ENCODE results near the gene PRKD2. TPM values are rescaled to one million over a fixed set of nuclear protein-coding genes. Genes with fewer than 3 reads are reported as not detected.
"Not testable (repeated sequence)": the region's sequence is repeated elsewhere in the genome, so short reads cannot be mapped to it uniquely, and the experiment has no call there.

Gene PRKD2
- total RNA-seq, 2 donors from 2014 or later, result 112 to 122 TPM

GRCh38 chr19:46718157-46718933, 1.4 kb upstream of the PRKD2 start:
- peak overlapping the region; percentile 97 for H3K4me3 Mint-ChIP-seq
- ATAC-seq, result peak; percentile 52
- no peaks in the 10 kb centered on the region for H3K9me3 ChIP-seq (ENCODE audit: control insufficient read depth, low read length, poor library complexity, severe bottlenecking)
- H3K4me1 Mint-ChIP-seq, result peaks cover 51% of the 10 kb centered on the region
- peak; percentile 29 to 52 (median 47) for DNase-seq
- H3K27ac Mint-ChIP-seq, result peak overlapping the region; percentile 94
- peaks cover 2% of the 10 kb centered on the region for H3K36me3 Mint-ChIP-seq (ENCODE audit: low read depth)
- no peaks in the 10 kb centered on the region for H3K27me3 Mint-ChIP-seq

GRCh38 chr19:46717716-46718143, 816 bp upstream of the PRKD2 start:
- DNase-seq (no peak), ATAC-seq (peak; percentile 23)
- peak overlapping the region; percentile 94 for H3K27ac Mint-ChIP-seq
- H3K9me3 ChIP-seq (ENCODE audit: control insufficient read depth, low read length, poor library complexity, severe bottlenecking), result no peaks in the 10 kb centered on the region
- H3K4me1 Mint-ChIP-seq, result peaks cover 51% of the 10 kb centered on the region
- H3K4me3 Mint-ChIP-seq, result peak overlapping the region; percentile 97
- peaks cover 2% of the 10 kb centered on the region for H3K36me3 Mint-ChIP-seq (ENCODE audit: low read depth)
- no peaks in the 10 kb centered on the region for H3K27me3 Mint-ChIP-seq

- no peak for DNase-seq
- Mint-ChIP-seq H3K27me3 (no peaks in the 10 kb centered on the region), H3K4me1 (peaks cover 48% of the 10 kb centered on the region), H3K36me3 (ENCODE audit: low read depth) (no peaks in the 10 kb centered on the region), H3K4me3 (peak overlapping the region; percentile 97), H3K27ac (peak overlapping the region; percentile 94)
- no peaks in the 10 kb centered on the region for H3K9me3 ChIP-seq (ENCODE audit: control insufficient read depth, low read length, poor library complexity, severe bottlenecking)
- ATAC-seq, result no peak
These were observed 261 bp downstream of the PRKD2 start for GRCh38 chr19:46716672-46717033.

GRCh38 chr19:46715975-46716671, 791 bp downstream of the PRKD2 start:
- no peaks in the 10 kb centered on the region for H3K27me3 Mint-ChIP-seq
- no peaks in the 10 kb centered on the region for H3K36me3 Mint-ChIP-seq (ENCODE audit: low read depth)
- H3K27ac Mint-ChIP-seq, result peak overlapping the region; percentile 94
- H3K4me3 Mint-ChIP-seq, result peak overlapping the region; percentile 97
- DNase-seq, result no peak
- H3K4me1 Mint-ChIP-seq, result peaks cover 48% of the 10 kb centered on the region
- ATAC-seq, result no peak
- no peaks in the 10 kb centered on the region for H3K9me3 ChIP-seq (ENCODE audit: control insufficient read depth, low read length, poor library complexity, severe bottlenecking)

GRCh38 chr19:46715620-46715974, 1.3 kb downstream of the PRKD2 start:
- Mint-ChIP-seq H3K27ac (peak overlapping the region; percentile 94), H3K4me1 (peaks cover 44% of the 10 kb centered on the region), H3K4me3 (peak overlapping the region; percentile 97), H3K36me3 (ENCODE audit: low read depth) (peaks cover 2% of the 10 kb centered on the region), H3K27me3 (no peaks in the 10 kb centered on the region)
- DNase-seq, result no peak
- no peak for ATAC-seq
- no peaks in the 10 kb centered on the region for H3K9me3 ChIP-seq (ENCODE audit: control insufficient read depth, low read length, poor library complexity, severe bottlenecking)

- Mint-ChIP-seq H3K27ac (peak overlapping the region; percentile 94), H3K4me3 (peak overlapping the region; percentile 97), H3K36me3 (ENCODE audit: low read depth) (peaks cover 2% of the 10 kb centered on the region), H3K27me3 (no peaks in the 10 kb centered on the region), H3K4me1 (peaks cover 42% of the 10 kb centered on the region)
- ATAC-seq, result peak; percentile 57
- DNase-seq, result peak in 1 of 3 donors; percentile 41
- no peaks in the 10 kb centered on the region for H3K9me3 ChIP-seq (ENCODE audit: control insufficient read depth, low read length, poor library complexity, severe bottlenecking)
These were observed 2.3 kb downstream of the PRKD2 start for GRCh38 chr19:46714444-46715106.

GRCh38 chr19:46713781-46714443, 3.0 kb downstream of the PRKD2 start:
- Mint-ChIP-seq H3K4me3 (peak overlapping the region; percentile 97), H3K36me3 (ENCODE audit: low read depth) (peaks cover 2% of the 10 kb centered on the region), H3K27ac (peak overlapping the region; percentile 94), H3K27me3 (no peaks in the 10 kb centered on the region), H3K4me1 (peaks cover 36% of the 10 kb centered on the region)
- H3K9me3 ChIP-seq (ENCODE audit: control insufficient read depth, low read length, poor library complexity, severe bottlenecking), result no peaks in the 10 kb centered on the region
- ATAC-seq (peak; percentile 66), DNase-seq (peak; percentile 54 to 74 (median 69))

GRCh38 chr19:46712768-46713338, 4.1 kb downstream of the PRKD2 start:
- Mint-ChIP-seq H3K4me3 (peak overlapping the region; percentile 97), H3K4me1 (peaks cover 26% of the 10 kb centered on the region), H3K27ac (peak overlapping the region; percentile 94)
- not testable (repeated sequence) for H3K36me3 Mint-ChIP-seq (ENCODE audit: low read depth); DNase-seq; ATAC-seq; H3K27me3 Mint-ChIP-seq; H3K9me3 ChIP-seq (ENCODE audit: control insufficient read depth, low read length, poor library complexity, severe bottlenecking)

GRCh38 chr19:46710687-46711086, 6.2 kb downstream of the PRKD2 start:
- H3K27ac Mint-ChIP-seq, result no peak overlapping the region
- H3K27me3 Mint-ChIP-seq, result no peaks in the 10 kb centered on the region
- peaks cover 2% of the 10 kb centered on the region for H3K36me3 Mint-ChIP-seq (ENCODE audit: low read depth)
- no peaks in the 10 kb centered on the region for H3K9me3 ChIP-seq (ENCODE audit: control insufficient read depth, low read length, poor library complexity, severe bottlenecking)
- ATAC-seq, result no peak
- DNase-seq, result no peak
- peaks cover 21% of the 10 kb centered on the region for H3K4me1 Mint-ChIP-seq
- no peak overlapping the region for H3K4me3 Mint-ChIP-seq

GRCh38 chr19:46704379-46705076, 12.4 kb downstream of the PRKD2 start:
- Mint-ChIP-seq H3K27ac (peak overlapping the region; percentile 96), H3K36me3 (ENCODE audit: low read depth) (no peaks in the 10 kb centered on the region), H3K4me3 (peak overlapping the region; percentile 52), H3K4me1 (peaks cover 17% of the 10 kb centered on the region), H3K27me3 (no peaks in the 10 kb centered on the region)
- DNase-seq (peak; percentile 72 to 91 (median 77)), ATAC-seq (peak; percentile 95)
- H3K9me3 ChIP-seq (ENCODE audit: control insufficient read depth, low read length, poor library complexity, severe bottlenecking), result no peaks in the 10 kb centered on the region

- H3K4me3 Mint-ChIP-seq, result no peak overlapping the region
- DNase-seq, result no peak
- H3K36me3 Mint-ChIP-seq (ENCODE audit: low read depth), result peaks cover 4% of the 10 kb centered on the region
- H3K9me3 ChIP-seq (ENCODE audit: control insufficient read depth, low read length, poor library complexity, severe bottlenecking), result no peaks in the 10 kb centered on the region
- H3K4me1 Mint-ChIP-seq, result peaks cover 13% of the 10 kb centered on the region
- no peaks in the 10 kb centered on the region for H3K27me3 Mint-ChIP-seq
- H3K27ac Mint-ChIP-seq, result no peak overlapping the region
- no peak for ATAC-seq
These were observed 16.2 kb downstream of the PRKD2 start for GRCh38 chr19:46700704-46701103.

Data from T-helper 17 cell (primary cell).